Karpas-422 (cell line): ENCODE data around the gene STAT6. TPM values are rescaled to one million over a fixed set of nuclear protein-coding genes. Genes with fewer than 3 reads are reported as not detected.
A peak's percentile ranks its signal among the peaks of the same experiment; 100 is the strongest.

Experiments used
- DNase-seq: peaks from one replicate; pipeline ENCODE4 v3.0.0-alpha.2; 2015
- H2AFZ ChIP-seq: fragments of 200-600 bp; sonication (generic); 2 replicates; pipeline ENCODE4 v1.6.1; 2014; ENCODE audit warnings: antibody characterized with exemption, low read length, mixed read lengths
- H3K27ac ChIP-seq: fragments of 200-600 bp; sonication (generic); 2 replicates; pipeline ENCODE4 v1.5.1; 2014; ENCODE audit warnings: mild to moderate bottlenecking, low read length, moderate library complexity
- H3K27me3 ChIP-seq: fragments of 200-600 bp; sonication (generic); 2 replicates; pipeline ENCODE4 v1.6.1; 2014; ENCODE audit warnings: low read length, mixed read lengths
- H3K36me3 ChIP-seq: fragments of 200-600 bp; sonication (generic); 2 replicates; pipeline ENCODE4 v1.6.1; 2014; ENCODE audit warnings: low read length, mixed read lengths; ENCODE audit not compliant: insufficient read depth
- H3K4me1 ChIP-seq: fragments of 200-600 bp; sonication (generic); 2 replicates; pipeline ENCODE4 v1.6.1; 2014; ENCODE audit warnings: mild to moderate bottlenecking, low read length, mixed read lengths
- H3K4me2 ChIP-seq: fragments of 200-600 bp; sonication (generic); 2 replicates; pipeline ENCODE4 v1.6.1; 2014; ENCODE audit warnings: low read length, low read depth, mild to moderate bottlenecking; ENCODE audit not compliant: poor library complexity, severe bottlenecking
- H3K4me3 ChIP-seq: fragments of 200-600 bp; sonication (generic); 2 replicates; pipeline ENCODE4 v1.5.1; 2014; ENCODE audit warnings: mild to moderate bottlenecking, antibody characterized with exemption, low read length, mixed read lengths
- H3K79me2 ChIP-seq: fragments of 200-600 bp; sonication (generic); 2 replicates; pipeline ENCODE4 v1.6.1; 2014; ENCODE audit warnings: mild to moderate bottlenecking, low read length, mixed read lengths
- H3K9ac ChIP-seq: fragments of 200-600 bp; sonication (generic); 2 replicates; pipeline ENCODE4 v1.6.0; 2014; ENCODE audit warnings: low read length
- H3K9me2 ChIP-seq: fragments of 200-600 bp; sonication (generic), shearing (Covaris generic); replicated peaks from 2 replicates; pipeline ENCODE4 v1.6.0; 2014; ENCODE audit warnings: mild to moderate bottlenecking, low read length, moderate library complexity; ENCODE audit not compliant: insufficient read depth
- H3K9me3 ChIP-seq: fragments of 300-700, 200-600 bp; sonication (generic); 2 replicates; pipeline ENCODE4 v1.6.1; 2014; ENCODE audit warnings: low read length, mixed read lengths
- H4K20me1 ChIP-seq: fragments of 200-600 bp; sonication (generic); 2 replicates; pipeline ENCODE4 v1.6.1; 2014; ENCODE audit warnings: mild to moderate bottlenecking, antibody characterized with exemption, low read length, low read depth; ENCODE audit not compliant: insufficient read depth
- total RNA-seq: library from RNA; depleted of rRNA; stranded (reverse); fragments of >200 nt; shearing (Covaris generic); gene quantifications from 2 replicates; pipeline ENCODE4 v1.2.3, GENCODE V29; 2014; ENCODE audit warnings: low replicate concordance

Gene STAT6
- total RNA-seq, 1 experiment from 2014 or later, result 116 TPM

- H3K79me2 ChIP-seq, result peaks cover 25% of the 10 kb centered on the region
- no peaks in the 10 kb centered on the region for H3K9me3 ChIP-seq
- peaks cover 67% of the 10 kb centered on the region for H3K4me1 ChIP-seq
- H3K9me2 ChIP-seq, result no peaks in the 10 kb centered on the region
- no peak overlapping the region for H2AFZ ChIP-seq
- no peaks in the 10 kb centered on the region for H3K27me3 ChIP-seq
- no peak for DNase-seq
- peak overlapping the region; percentile 52; the same call in 1 of the 2 replicates for H3K4me3 ChIP-seq
- peak overlapping the region; percentile 60 for H3K4me2 ChIP-seq
- H3K9ac ChIP-seq, result peak overlapping the region; percentile 68
- H3K27ac ChIP-seq, result peak overlapping the region; percentile 83
- no peaks in the 10 kb centered on the region for H4K20me1 ChIP-seq
- H3K36me3 ChIP-seq, result peaks cover 20% of the 10 kb centered on the region; the same call in 1 of the 2 replicates
Measured at GRCh38 chr12:57092529-57092862, 18.7 kb downstream of the STAT6 start.

- Histone ChIP-seq H3K9me3 (no peaks in the 10 kb centered on the region), H3K9ac (peak overlapping the region; percentile 68; the same call in 1 of the 2 replicates), H2AFZ (no peak overlapping the region), H3K9me2 (no peaks in the 10 kb centered on the region), H3K4me1 (peaks cover 68% of the 10 kb centered on the region), H4K20me1 (no peaks in the 10 kb centered on the region), H3K27me3 (no peaks in the 10 kb centered on the region), H3K4me2 (peak overlapping the region; percentile 60), H3K27ac (peak overlapping the region; percentile 83), H3K79me2 (peaks cover 25% of the 10 kb centered on the region), H3K4me3 (no peak overlapping the region; the same call in 1 of the 2 replicates), H3K36me3 (peaks cover 14% of the 10 kb centered on the region; the same call in 1 of the 2 replicates)
- DNase-seq, result peak; percentile 40
Measured at GRCh38 chr12:57091638-57092528, 19.3 kb downstream of the STAT6 start.

- peaks cover 73% of the 10 kb centered on the region for H3K4me1 ChIP-seq
- peak overlapping the region; percentile 92; the same call in 1 of the 2 replicates for H3K4me3 ChIP-seq
Measured at GRCh38 chr12:57090924-57091637, 20.1 kb downstream of the STAT6 start.

GRCh38 chr12:57090490-57090889, 20.7 kb downstream of the STAT6 start:
- peak overlapping the region; percentile 92; the same call in 1 of the 2 replicates for H3K4me3 ChIP-seq
- peaks cover 25% of the 10 kb centered on the region for H3K79me2 ChIP-seq
- H3K9ac ChIP-seq, result peak overlapping the region; percentile 45
- no peaks in the 10 kb centered on the region for H3K9me2 ChIP-seq
- H4K20me1 ChIP-seq, result no peaks in the 10 kb centered on the region
- peak; percentile 38 for DNase-seq
- no peak overlapping the region for H3K27ac ChIP-seq
- H3K4me1 ChIP-seq, result peaks cover 73% of the 10 kb centered on the region
- H3K27me3 ChIP-seq, result no peaks in the 10 kb centered on the region
- H3K36me3 ChIP-seq, result peaks cover 4% of the 10 kb centered on the region; the same call in 1 of the 2 replicates
- no peaks in the 10 kb centered on the region for H3K9me3 ChIP-seq
- peak overlapping the region; percentile 90 for H3K4me2 ChIP-seq
- H2AFZ ChIP-seq, result no peak overlapping the region

More at GRCh38 chr12:57090924-57091637, 20.1 kb downstream of the STAT6 start:
- Histone ChIP-seq H3K27me3 (no peaks in the 10 kb centered on the region), H3K4me2 (peak overlapping the region; percentile 90), H3K9ac (peak overlapping the region; percentile 45), H3K9me3 (no peaks in the 10 kb centered on the region), H3K36me3 (peaks cover 10% of the 10 kb centered on the region; the same call in 1 of the 2 replicates), H3K27ac (no peak overlapping the region), H3K9me2 (no peaks in the 10 kb centered on the region), H2AFZ (no peak overlapping the region), H3K79me2 (peaks cover 25% of the 10 kb centered on the region), H4K20me1 (no peaks in the 10 kb centered on the region)
- DNase-seq, result peak; percentile 40

- no peak overlapping the region for H2AFZ ChIP-seq
- H3K4me2 ChIP-seq, result peak overlapping the region; percentile 90
- peak; percentile 78 for DNase-seq
- no peaks in the 10 kb centered on the region for H3K27me3 ChIP-seq
- peaks cover 67% of the 10 kb centered on the region for H3K4me1 ChIP-seq
- H3K9me3 ChIP-seq, result no peaks in the 10 kb centered on the region
- peaks cover 25% of the 10 kb centered on the region for H3K79me2 ChIP-seq
- H3K9me2 ChIP-seq, result no peaks in the 10 kb centered on the region
- peak overlapping the region; percentile 91 for H3K9ac ChIP-seq
- H4K20me1 ChIP-seq, result no peaks in the 10 kb centered on the region
- peak overlapping the region; percentile 66 for H3K27ac ChIP-seq
- no peaks in the 10 kb centered on the region for H3K36me3 ChIP-seq
- H3K4me3 ChIP-seq, result peak overlapping the region; percentile 92
Measured at GRCh38 chr12:57089271-57090245, 21.6 kb downstream of the STAT6 start.

GRCh38 chr12:57088354-57089270, 22.6 kb downstream of the STAT6 start, which contains the start of gene NAB2:
Gene NAB2, plus strand, starts transcription at chr12:57089114. Its CDS starts 158 bp downstream, at chr12:57089272.
- H3K27me3 ChIP-seq, result no peaks in the 10 kb centered on the region
- peaks cover 25% of the 10 kb centered on the region for H3K79me2 ChIP-seq
- H3K4me3 ChIP-seq, result peak within 1 kb of the TSS; percentile 92
- peak; percentile 98 for DNase-seq
- H3K36me3 ChIP-seq, result no peaks in the 10 kb centered on the region
- peak within 1 kb of the TSS; percentile 52; the same call in 1 of the 2 replicates for H2AFZ ChIP-seq
- H3K4me1 ChIP-seq, result peaks cover 58% of the 10 kb centered on the region
- H3K4me2 ChIP-seq, result peak within 1 kb of the TSS; percentile 97
- H3K9me2 ChIP-seq, result no peaks in the 10 kb centered on the region
- H3K9ac ChIP-seq, result peak within 1 kb of the TSS; percentile 91
- H3K9me3 ChIP-seq, result no peaks in the 10 kb centered on the region
- H3K27ac ChIP-seq, result peak within 1 kb of the TSS; percentile 94
- H4K20me1 ChIP-seq, result no peaks in the 10 kb centered on the region
